WTC11 (cell line): ENCODE results near the gene FMNL2.

Source experiments
- ELF4 ChIP-seq: sonication (generic); formaldehyde crosslinking; IDR thresholded peaks from 2 replicates; pipeline ENCODE4 v1.8.1; 2022; ENCODE audit warnings: low read depth, mild to moderate bottlenecking, moderate library complexity, missing genetic modification reagents
- ESRRA ChIP-seq: sonication (generic); formaldehyde crosslinking; IDR thresholded peaks from 2 replicates; pipeline ENCODE4 v1.8.1; 2022; ENCODE audit warnings: mild to moderate bottlenecking, missing genetic modification reagents, borderline replicate concordance
- HMGA2 ChIP-seq: fragments of 250-450 bp; sonication (Bioruptor Pico); IDR thresholded peaks from 2 replicates; pipeline ENCODE4 v1.4.0; 2021; ENCODE audit warnings: mild to moderate bottlenecking, moderate library complexity
- IRF2 ChIP-seq: sonication (generic); formaldehyde crosslinking; IDR thresholded peaks from 2 replicates; pipeline ENCODE4 v1.8.0; 2022; ENCODE audit warnings: low read depth, missing genetic modification reagents, borderline replicate concordance
- OVOL2 ChIP-seq: fragments of 250-450 bp; sonication (Bioruptor Pico); IDR thresholded peaks from 2 replicates; pipeline ENCODE4 v1.9.0; 2021; ENCODE audit warnings: mild to moderate bottlenecking, borderline replicate concordance
- RELA ChIP-seq: sonication (generic); formaldehyde crosslinking; IDR thresholded peaks from 2 replicates; pipeline ENCODE4 v1.8.1; 2022; ENCODE audit warnings: missing genetic modification reagents, mild to moderate bottlenecking, borderline replicate concordance
- ZNF138 ChIP-seq: sonication (generic); formaldehyde crosslinking; conservative IDR thresholded peaks from 2 replicates; pipeline ENCODE4 v1.8.1; 2022; ENCODE audit warnings: mild to moderate bottlenecking, moderate library complexity, missing genetic modification reagents
- ZNF219 ChIP-seq: sonication (generic); formaldehyde crosslinking; IDR thresholded peaks from 2 replicates; pipeline ENCODE4 v1.8.0; 2023; ENCODE audit warnings: missing genetic modification reagents, mild to moderate bottlenecking, borderline replicate concordance
- TF ChIP-seq, protein P1 (sequence below): sonication (generic); formaldehyde crosslinking; IDR thresholded peaks from 2 replicates; pipeline ENCODE4 v1.8.1; 2023; ENCODE audit warnings: mild to moderate bottlenecking, missing genetic modification reagents, moderate library complexity
- TF ChIP-seq, protein P2 (sequence below): fragments of 200-600 bp; IDR thresholded peaks from 2 replicates; pipeline ENCODE4 v1.8.0; 2022; ENCODE audit warnings: antibody characterized with exemption
- TF ChIP-seq, protein P3 (sequence below): sonication (generic); formaldehyde crosslinking; IDR thresholded peaks from 2 replicates; pipeline ENCODE4 v1.8.1; 2023; ENCODE audit warnings: mild to moderate bottlenecking, moderate library complexity, missing genetic modification reagents

DNA sequence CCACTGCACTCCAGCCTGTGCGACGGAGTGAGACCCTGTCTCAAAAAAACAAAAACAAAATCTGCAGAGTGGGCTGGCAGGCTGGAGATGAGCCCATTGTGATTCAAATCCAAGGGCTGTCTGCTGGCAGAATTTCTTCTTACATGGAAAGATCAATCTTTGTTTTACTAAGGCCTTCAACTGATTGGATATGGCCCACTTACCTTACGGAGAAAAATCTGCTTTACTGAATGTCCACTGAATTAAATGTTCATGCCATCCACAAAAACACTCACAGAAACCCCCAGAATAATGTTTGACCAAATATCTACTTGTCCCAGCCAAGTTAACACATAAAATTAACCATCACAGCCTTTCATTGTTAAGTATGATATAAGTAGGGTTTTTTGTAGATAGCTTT is 8.3 kb upstream of the FMNL2 start:
- TF ChIP-seq, protein P1, sequence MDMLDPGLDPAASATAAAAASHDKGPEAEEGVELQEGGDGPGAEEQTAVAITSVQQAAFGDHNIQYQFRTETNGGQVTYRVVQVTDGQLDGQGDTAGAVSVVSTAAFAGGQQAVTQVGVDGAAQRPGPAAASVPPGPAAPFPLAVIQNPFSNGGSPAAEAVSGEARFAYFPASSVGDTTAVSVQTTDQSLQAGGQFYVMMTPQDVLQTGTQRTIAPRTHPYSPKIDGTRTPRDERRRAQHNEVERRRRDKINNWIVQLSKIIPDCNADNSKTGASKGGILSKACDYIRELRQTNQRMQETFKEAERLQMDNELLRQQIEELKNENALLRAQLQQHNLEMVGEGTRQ (CRISPR knock-in tag) = no peak
- TF ChIP-seq, protein P2, sequence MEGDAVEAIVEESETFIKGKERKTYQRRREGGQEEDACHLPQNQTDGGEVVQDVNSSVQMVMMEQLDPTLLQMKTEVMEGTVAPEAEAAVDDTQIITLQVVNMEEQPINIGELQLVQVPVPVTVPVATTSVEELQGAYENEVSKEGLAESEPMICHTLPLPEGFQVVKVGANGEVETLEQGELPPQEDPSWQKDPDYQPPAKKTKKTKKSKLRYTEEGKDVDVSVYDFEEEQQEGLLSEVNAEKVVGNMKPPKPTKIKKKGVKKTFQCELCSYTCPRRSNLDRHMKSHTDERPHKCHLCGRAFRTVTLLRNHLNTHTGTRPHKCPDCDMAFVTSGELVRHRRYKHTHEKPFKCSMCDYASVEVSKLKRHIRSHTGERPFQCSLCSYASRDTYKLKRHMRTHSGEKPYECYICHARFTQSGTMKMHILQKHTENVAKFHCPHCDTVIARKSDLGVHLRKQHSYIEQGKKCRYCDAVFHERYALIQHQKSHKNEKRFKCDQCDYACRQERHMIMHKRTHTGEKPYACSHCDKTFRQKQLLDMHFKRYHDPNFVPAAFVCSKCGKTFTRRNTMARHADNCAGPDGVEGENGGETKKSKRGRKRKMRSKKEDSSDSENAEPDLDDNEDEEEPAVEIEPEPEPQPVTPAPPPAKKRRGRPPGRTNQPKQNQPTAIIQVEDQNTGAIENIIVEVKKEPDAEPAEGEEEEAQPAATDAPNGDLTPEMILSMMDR = no peak
- no peak for TF ChIP-seq RELA (CRISPR knock-in tag)
- TF ChIP-seq, protein P3, sequence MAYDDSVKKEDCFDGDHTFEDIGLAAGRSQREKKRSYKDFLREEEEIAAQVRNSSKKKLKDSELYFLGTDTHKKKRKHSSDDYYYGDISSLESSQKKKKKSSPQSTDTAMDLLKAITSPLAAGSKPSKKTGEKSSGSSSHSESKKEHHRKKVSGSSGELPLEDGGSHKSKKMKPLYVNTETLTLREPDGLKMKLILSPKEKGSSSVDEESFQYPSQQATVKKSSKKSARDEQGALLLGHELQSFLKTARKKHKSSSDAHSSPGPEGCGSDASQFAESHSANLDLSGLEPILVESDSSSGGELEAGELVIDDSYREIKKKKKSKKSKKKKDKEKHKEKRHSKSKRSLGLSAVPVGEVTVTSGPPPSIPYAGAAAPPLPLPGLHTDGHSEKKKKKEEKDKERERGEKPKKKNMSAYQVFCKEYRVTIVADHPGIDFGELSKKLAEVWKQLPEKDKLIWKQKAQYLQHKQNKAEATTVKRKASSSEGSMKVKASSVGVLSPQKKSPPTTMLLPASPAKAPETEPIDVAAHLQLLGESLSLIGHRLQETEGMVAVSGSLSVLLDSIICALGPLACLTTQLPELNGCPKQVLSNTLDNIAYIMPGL (CRISPR knock-in tag) = no peak
- no peak for TF ChIP-seq ELF4 (CRISPR knock-in tag)
- no peak for TF ChIP-seq IRF2 (CRISPR knock-in tag)
- no peak for TF ChIP-seq ZNF138 (CRISPR knock-in tag)
- no peak for TF ChIP-seq OVOL2
- TF ChIP-seq ESRRA (CRISPR knock-in tag) = no peak
- no peak for TF ChIP-seq ZNF219
- no peak for TF ChIP-seq HMGA2
